SU-DHL-6 (cell line): ENCODE results near the gene USP24.

Experiments used
- H2AFZ ChIP-seq: fragments of 200-600 bp; sonication (generic); 2 replicates; pipeline ENCODE4 v1.6.1; 2014; ENCODE audit warnings: low read depth, mild to moderate bottlenecking, moderate library complexity, mixed read lengths, antibody characterized with exemption, low read length; ENCODE audit not compliant: severe bottlenecking
- H3F3A ChIP-seq: fragments of 200-600 bp; shearing (Covaris generic); 2 replicates; pipeline ENCODE4 v1.6.0; 2016; ENCODE audit warnings: antibody characterized with exemption, mild to moderate bottlenecking; ENCODE audit not compliant: insufficient read depth
- H3K27ac ChIP-seq: fragments of 200-600 bp; sonication (generic); 2 replicates; pipeline ENCODE4 v1.5.1; 2016; ENCODE audit warnings: low read depth, mild to moderate bottlenecking, low read length, moderate library complexity, mixed read lengths
- H3K27me3 ChIP-seq: fragments of 200-600 bp; sonication (generic), shearing (Covaris generic); 2 replicates; pipeline ENCODE4 v1.6.0; 2014; ENCODE audit warnings: mild to moderate bottlenecking, low read length
- H3K36me3 ChIP-seq: fragments of 200-600 bp; sonication (generic); 2 replicates; pipeline ENCODE4 v1.6.1; 2014; ENCODE audit warnings: mild to moderate bottlenecking, low read length, mixed read lengths
- H3K4me2 ChIP-seq: fragments of 300-600, 200-600 bp; shearing (Covaris generic), sonication (generic); 2 replicates; pipeline ENCODE4 v1.6.0; 2014; ENCODE audit warnings: low read length, low read depth, mild to moderate bottlenecking; ENCODE audit not compliant: poor library complexity, severe bottlenecking
- H3K4me3 ChIP-seq: fragments of 200-600 bp; sonication (generic); 2 replicates; pipeline ENCODE4 v1.5.1; 2014; ENCODE audit warnings: antibody characterized with exemption, low read length, mild to moderate bottlenecking, mixed read lengths; ENCODE audit not compliant: insufficient read depth, poor library complexity, severe bottlenecking
- H3K79me2 ChIP-seq: fragments of 200-600 bp; sonication (generic); 2 replicates; pipeline ENCODE4 v1.6.1; 2014; ENCODE audit warnings: mild to moderate bottlenecking, low read length, moderate library complexity; ENCODE audit not compliant: insufficient read depth
- H3K9ac ChIP-seq: fragments of 200-600 bp; sonication (generic); 2 replicates; pipeline ENCODE4 v1.7.0; 2014; ENCODE audit warnings: mild to moderate bottlenecking, low read length
- H3K9me2 ChIP-seq: fragments of 200-600 bp; sonication (generic); replicated peaks from 2 replicates; pipeline ENCODE4 v1.6.1; 2014; ENCODE audit warnings: low read length; ENCODE audit not compliant: insufficient read depth
- H3K9me3 ChIP-seq: fragments of 200-600 bp; sonication (generic); 2 replicates; pipeline ENCODE4 v1.6.1; 2014; ENCODE audit warnings: low read length, mixed read lengths; ENCODE audit not compliant: insufficient read depth
- H4K20me1 ChIP-seq: fragments of 200-600 bp; sonication (generic); 2 replicates; pipeline ENCODE4 v1.6.1; 2014; ENCODE audit warnings: low read depth, mild to moderate bottlenecking, antibody characterized with exemption, low read length, moderate library complexity, mixed read lengths
- CTCF ChIP-seq: fragments of 200-600 bp; sonication (generic); IDR thresholded peaks from one replicate; pipeline ENCODE4 v1.5.1; 2017; ENCODE audit warnings: antibody characterized with exemption, mild to moderate bottlenecking, low read length, moderate library complexity; ENCODE audit not compliant: insufficient read depth, poor library complexity, severe bottlenecking
- EZH2phosphoT487 ChIP-seq: fragments of 200-600 bp; sonication (generic), shearing (Covaris generic); conservative IDR thresholded peaks from 2 replicates; pipeline ENCODE4 v1.6.1; 2018; ENCODE audit warnings: mild to moderate bottlenecking, antibody characterized with exemption, low read length, moderate library complexity, mixed read lengths

The USP24 gene

GRCh38 chr1:55045430-55045829 lies 169.7 kb downstream of the USP24 start:
- Histone ChIP-seq H3K27me3 (no peaks in the 10 kb centered on the region), H3K9me3 (no peaks in the 10 kb centered on the region), H2AFZ (no peak overlapping the region), H4K20me1 (no peaks in the 10 kb centered on the region), H3K27ac (no peak overlapping the region), H3K79me2 (no peaks in the 10 kb centered on the region), H3K9ac (no peak overlapping the region), H3F3A (no peaks in the 10 kb centered on the region), H3K36me3 (no peaks in the 10 kb centered on the region), H3K4me3 (no peak overlapping the region), H3K4me2 (no peak overlapping the region), H3K9me2 (no peaks in the 10 kb centered on the region)
- TF ChIP-seq CTCF (no peak), EZH2phosphoT487 (no peak)

GRCh38 chr1:55044617-55045397 lies 170.4 kb downstream of the USP24 start:
- H3K9ac ChIP-seq = no peak overlapping the region

GRCh38 chr1:55043726-55044125 lies 171.4 kb downstream of the USP24 start:
- no peaks in the 10 kb centered on the region for H3F3A ChIP-seq
- H3K27me3 ChIP-seq = no peaks in the 10 kb centered on the region
- no peaks in the 10 kb centered on the region for H3K36me3 ChIP-seq
- no peak overlapping the region for H3K4me3 ChIP-seq
- no peak for TF ChIP-seq EZH2phosphoT487
- H4K20me1 ChIP-seq = no peaks in the 10 kb centered on the region
- no peaks in the 10 kb centered on the region for H3K79me2 ChIP-seq
- H3K9ac ChIP-seq = no peak overlapping the region
- H3K9me2 ChIP-seq = no peaks in the 10 kb centered on the region
- H3K27ac ChIP-seq = no peak overlapping the region
- no peaks in the 10 kb centered on the region for H3K9me3 ChIP-seq
- H3K4me2 ChIP-seq = no peak overlapping the region
- no peak overlapping the region for H2AFZ ChIP-seq

More at GRCh38 chr1:55044617-55045397, 170.4 kb downstream of the USP24 start:
- H3F3A ChIP-seq = no peaks in the 10 kb centered on the region
- H3K79me2 ChIP-seq = no peaks in the 10 kb centered on the region
- H2AFZ ChIP-seq = no peak overlapping the region
- no peak overlapping the region for H3K4me2 ChIP-seq
- no peaks in the 10 kb centered on the region for H3K9me2 ChIP-seq
- no peak overlapping the region for H3K27ac ChIP-seq
- H3K9me3 ChIP-seq = no peaks in the 10 kb centered on the region
- no peak for TF ChIP-seq CTCF
- no peak for TF ChIP-seq EZH2phosphoT487
- H4K20me1 ChIP-seq = no peaks in the 10 kb centered on the region
- no peak overlapping the region for H3K4me3 ChIP-seq
- no peaks in the 10 kb centered on the region for H3K36me3 ChIP-seq
- H3K27me3 ChIP-seq = no peaks in the 10 kb centered on the region

DNA sequence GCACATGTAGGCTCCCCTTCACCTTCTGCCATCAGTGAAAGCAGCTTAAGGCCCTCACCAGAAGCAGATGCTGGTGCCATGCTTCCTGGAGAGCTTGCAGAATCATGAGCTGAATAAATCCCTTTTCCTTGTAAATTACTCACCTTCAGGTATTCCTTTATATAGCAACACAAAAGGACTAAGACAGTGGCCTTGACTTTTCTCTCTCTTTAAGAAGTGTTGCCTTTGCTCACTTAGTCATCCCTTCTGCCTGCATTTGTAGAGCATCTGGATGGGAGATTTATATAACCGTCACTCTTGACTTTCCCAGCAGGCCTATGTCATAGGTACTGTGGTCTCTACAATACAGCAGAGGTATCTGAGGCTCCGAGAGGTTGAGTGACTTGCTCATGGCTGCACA lies 172.2 kb downstream of the USP24 start:
- Histone ChIP-seq H3K4me3 (no peak overlapping the region), H4K20me1 (no peaks in the 10 kb centered on the region), H3K79me2 (no peaks in the 10 kb centered on the region), H3K4me2 (no peak overlapping the region), H3K27me3 (no peaks in the 10 kb centered on the region), H3K9ac (no peak overlapping the region), H3K27ac (no peak overlapping the region), H3K9me3 (no peaks in the 10 kb centered on the region), H3K9me2 (no peaks in the 10 kb centered on the region), H3K36me3 (no peaks in the 10 kb centered on the region), H2AFZ (no peak overlapping the region), H3F3A (no peaks in the 10 kb centered on the region)
- TF ChIP-seq EZH2phosphoT487 = no peak
- no peak for TF ChIP-seq CTCF
